ENCODE data around the gene LIMS2.

The LIMS2 gene

DNA sequence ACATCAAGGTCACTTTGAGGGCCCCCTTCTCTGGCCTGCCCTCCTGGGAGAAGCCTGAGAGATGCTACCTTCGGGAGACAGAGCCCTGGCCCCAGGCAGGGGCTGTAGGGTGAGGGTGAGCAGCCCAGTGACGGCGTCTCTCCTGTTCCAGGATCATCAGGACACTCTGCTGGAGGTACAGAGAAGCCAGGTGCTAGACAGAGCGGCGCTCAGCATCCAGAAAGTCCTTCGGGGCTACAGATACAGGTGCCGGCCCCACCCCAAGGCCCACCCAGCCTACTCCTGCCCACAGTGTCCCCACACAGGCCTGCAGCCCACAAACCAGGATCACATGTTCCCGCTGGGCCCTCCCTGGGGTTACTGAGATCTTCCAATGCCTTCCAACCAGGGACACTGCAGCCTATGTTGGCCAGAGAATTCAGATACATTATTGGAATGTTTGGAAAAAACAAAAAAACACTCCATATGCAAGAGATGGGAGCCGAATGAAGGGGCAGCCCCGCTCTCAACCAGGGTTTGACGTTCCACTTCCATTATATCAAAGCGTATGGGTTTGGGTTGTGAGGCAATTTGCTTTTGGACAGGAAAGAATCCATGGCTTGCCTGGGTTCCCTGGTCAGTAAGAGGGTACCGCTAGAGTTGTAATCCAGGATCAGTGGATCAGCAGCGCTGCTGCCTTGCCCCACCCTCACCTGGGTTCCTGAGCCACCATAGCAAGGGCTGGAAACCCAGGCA, 78.9 kb downstream of the LIMS2 start:
- DNase-seq = no peak

GRCh38 chr2:127594116-127594591, 81.2 kb downstream of the LIMS2 start:
- DNase-seq = no peak

DNA sequence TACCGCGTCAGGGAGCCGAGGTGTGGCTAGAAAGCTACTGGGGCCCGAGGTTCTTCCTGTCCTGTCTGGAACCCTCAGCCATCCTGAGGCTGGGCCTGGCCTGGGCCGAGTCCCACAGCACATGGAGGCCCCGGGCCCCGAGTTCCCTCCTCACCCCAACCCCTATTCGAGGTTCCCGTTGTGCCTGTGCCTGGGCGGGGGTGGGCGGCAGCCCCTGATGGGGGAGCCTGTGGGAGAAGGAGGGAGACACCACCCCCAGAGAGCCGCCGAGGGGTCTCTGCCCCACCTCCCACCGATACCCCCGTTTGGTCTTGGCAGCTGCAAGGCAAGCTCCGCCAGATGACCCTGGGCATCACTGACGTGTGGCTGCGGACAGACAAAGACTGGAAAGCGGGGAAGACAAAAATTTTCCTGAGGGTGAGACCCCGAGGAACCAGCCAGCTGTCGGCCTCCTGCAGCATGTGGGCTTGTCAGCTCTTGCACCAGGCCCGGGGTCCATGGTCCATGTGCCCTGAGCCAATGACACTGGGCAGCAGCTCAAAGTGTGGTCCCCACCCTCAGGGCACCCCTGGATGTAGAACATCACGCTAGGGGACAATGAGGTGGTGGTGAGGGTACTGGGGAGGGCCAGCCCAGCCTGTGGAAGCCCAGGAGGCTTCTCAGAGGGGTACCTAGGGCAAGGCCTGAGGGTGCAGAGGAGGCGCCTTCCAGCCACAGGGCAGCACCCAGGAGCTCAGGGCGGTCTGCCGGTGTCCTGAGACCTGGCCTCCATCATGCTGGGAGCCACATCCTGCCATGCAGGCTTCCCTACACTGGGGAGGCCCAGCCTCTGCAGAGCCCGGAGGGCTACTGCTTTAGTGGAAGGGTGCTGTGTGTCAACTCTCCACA, 81.9 kb downstream of the LIMS2 start:
- no peak for DNase-seq

GRCh38 chr2:127592761-127593227, 82.5 kb downstream of the LIMS2 start:
- DNase-seq = no peak

DNA sequence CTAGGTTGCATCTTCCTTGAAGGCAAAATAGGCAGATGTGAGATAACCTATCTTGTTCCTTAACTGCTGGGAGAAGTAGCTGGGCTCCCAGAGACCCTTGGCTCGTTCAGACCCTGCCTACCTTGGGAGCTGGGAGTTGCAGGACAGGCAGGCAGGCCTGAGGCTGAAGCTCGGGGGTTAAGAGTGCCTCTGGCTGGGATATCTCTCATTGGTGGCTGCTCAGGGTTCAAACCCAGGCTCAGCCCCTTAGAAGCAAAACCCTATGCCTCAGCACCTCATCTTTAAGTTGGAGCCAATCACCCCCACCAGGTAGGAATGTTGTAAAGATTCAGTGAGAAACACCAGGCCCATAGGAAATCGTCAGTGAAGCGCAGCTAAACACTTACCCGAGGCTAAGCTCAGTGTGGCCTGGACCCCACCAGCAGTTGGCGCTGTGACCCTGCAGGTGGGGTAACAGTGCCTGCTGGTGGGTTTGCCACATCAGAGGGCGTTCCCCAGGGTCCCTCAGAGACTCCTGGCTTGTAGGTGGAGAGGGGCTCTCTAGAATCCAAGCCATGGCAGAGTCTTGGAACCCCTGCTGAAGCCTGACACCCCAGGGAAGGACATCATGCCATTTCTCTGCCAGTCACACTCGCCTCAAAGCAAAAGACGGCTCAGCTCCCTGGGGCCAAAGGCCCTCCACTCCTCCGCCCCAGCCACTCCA, 84.0 kb downstream of the LIMS2 start:
- DNase-seq = peak; percentile 62

DNA sequence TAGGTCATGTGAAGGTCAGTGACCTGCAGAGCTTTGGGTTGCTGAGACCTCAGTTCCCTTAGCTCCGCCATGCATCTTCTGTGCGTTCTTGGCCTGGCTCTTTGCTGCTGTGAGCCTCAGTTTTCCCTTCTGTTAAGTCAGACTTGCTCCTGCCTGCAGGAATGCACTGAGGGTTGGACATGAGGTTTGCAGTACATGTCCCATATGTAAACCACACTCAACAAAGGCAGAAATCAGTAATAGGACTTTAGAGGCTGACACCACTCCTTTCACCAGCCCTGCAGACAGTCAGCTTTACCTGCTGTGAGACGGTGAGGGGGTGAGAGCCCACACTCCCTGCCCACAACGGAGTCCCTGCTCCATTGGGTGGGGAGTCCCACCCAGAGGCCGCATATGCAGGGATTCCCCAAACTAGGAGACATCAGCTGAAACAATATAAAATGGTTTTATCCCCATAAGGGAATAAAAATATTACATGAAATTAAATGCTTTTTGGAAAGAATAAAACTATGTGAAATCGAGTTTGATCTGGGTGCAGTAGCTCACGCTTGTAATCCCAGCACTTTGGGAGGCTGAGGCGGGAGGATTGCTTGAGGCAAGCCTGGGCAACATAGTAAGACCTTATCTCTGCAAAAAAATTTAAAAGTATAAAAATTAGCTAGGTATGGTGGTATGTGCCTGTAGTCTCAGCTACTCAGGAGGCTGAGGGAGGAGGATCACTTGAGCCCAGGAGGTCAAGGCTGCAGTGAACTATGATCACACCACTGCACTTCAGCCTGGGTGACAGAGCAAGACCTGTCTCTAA, 84.7 kb downstream of the LIMS2 start:
- no peak for DNase-seq

- DNase-seq = no peak
These were observed 85.5 kb downstream of the LIMS2 start for GRCh38 chr2:127589841-127590240.

DNA sequence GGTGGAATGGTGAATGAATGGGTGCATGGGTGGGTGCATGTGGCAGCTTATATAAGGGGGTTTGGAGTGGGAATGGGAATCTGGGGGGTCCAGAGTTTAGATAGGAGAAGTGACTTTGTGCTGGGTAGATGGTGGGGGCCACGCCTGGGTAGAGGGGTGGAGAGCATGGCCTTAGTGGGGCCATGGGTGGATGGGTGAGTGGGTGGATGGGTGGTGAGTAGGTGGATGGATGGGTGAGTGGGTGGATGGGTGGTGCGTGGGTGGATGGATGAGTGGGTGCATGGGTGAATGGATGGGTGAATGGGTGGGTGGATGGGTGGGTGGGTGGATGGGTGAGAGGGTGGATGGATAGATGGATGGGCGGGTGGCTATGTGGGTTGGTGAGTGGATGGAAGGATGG, 86.0 kb downstream of the LIMS2 start:
- no peak for DNase-seq
